ENCODE measurements around the gene CORO7. TPM values are rescaled to one million over a fixed set of nuclear protein-coding genes. Genes with fewer than 3 reads are reported as not detected.

CORO7 gene
- total and polyA plus RNA-seq, 9 of the 15 experiments (the other 6 are each of a cell fraction or from before 2014, with no cell fraction given), result 0.45 to 77.2 (median 18.7) TPM

DNA sequence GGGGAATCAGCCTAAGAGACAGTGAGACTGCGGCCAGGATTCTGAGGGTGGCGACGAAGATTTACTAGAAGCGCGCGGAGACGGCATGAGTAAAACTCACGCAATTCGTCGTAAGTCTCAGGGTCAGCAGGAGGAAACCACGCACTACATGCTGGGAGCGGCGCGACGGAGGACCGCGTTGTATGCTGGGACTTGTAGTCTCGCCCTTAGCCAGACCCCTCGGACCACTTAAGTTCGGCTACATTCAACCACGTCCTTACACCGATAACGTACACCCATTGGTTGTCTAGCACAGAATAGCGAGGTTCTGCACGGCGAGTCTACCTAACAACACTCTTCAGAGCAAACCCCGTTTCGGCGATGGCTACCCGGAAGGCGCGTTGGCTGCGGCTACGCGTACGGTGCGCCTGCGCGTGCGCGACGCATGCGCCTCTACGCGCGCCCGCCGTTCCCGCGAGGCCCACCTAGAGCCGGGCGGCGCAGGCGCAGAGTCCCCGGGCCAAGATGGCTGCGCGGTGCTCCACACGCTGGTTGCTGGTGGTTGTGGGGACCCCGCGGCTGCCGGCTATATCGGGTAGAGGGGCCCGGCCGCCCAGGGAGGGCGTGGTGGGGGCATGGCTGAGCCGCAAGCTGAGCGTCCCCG, 9.1 kb upstream of the CORO7 start, which contains the start of gene DNAJA3 (continued):
- TF ChIP-seq ZNF274 (IDR thresholded peaks at IDR 0.05; ENCODE audit: borderline replicate concordance, low read depth, low read length) (no peak), ZBTB7A (IDR thresholded peaks at IDR 0.05; ENCODE audit: borderline replicate concordance, control insufficient read depth, low read depth, low read length) (peak; percentile 8; the same call in 1 of the 2 replicates), MAFK (IDR thresholded peaks at IDR 0.05; ENCODE audit: low read length) (0 out of 2 replicates have a peak, but pooled peaks have one; percentile 3), MTA1 (IDR thresholded peaks at IDR 0.05; ENCODE audit: borderline replicate concordance) (peak; percentile 94), FIP1L1 (IDR thresholded peaks at IDR 0.05; ENCODE audit: low read depth, low read length, poor library complexity, severe bottlenecking) (peak; percentile 61), NR2C1 (IDR thresholded peaks at IDR 0.05) (peak; percentile 85), NR2C1 (tag; IDR thresholded peaks at IDR 0.05) (peak; percentile 94), KDM4B (IDR thresholded peaks at IDR 0.05; ENCODE audit: borderline replicate concordance in 2 of 2, low read depth in 1 of 2) (no peak; a peak in 2 of 4 replicates), EP400 (IDR thresholded peaks at IDR 0.05) (peak; percentile 99), ZNF76 (CRISPR knock-in tag; IDR thresholded peaks at IDR 0.05; ENCODE audit: borderline replicate concordance) (0 out of 2 replicates have a peak, but pooled peaks have one; percentile 31), ESRRA (IDR thresholded peaks at IDR 0.05; ENCODE audit: borderline replicate concordance, low read depth) (peak; percentile 65), SRF (CRISPR knock-in tag; IDR thresholded peaks at IDR 0.05) (peak in 1 of 2 experiments; percentile 38; a peak in 1 of 4 replicates), ILK (tag; IDR thresholded peaks at IDR 0.05; ENCODE audit: borderline replicate concordance, low read depth) (no peak), ZNF644 (tag; IDR thresholded peaks at IDR 0.05; ENCODE audit: low read depth) (peak; percentile 79; the same call in 1 of the 2 replicates)
- TF ChIP-seq, protein P1, sequence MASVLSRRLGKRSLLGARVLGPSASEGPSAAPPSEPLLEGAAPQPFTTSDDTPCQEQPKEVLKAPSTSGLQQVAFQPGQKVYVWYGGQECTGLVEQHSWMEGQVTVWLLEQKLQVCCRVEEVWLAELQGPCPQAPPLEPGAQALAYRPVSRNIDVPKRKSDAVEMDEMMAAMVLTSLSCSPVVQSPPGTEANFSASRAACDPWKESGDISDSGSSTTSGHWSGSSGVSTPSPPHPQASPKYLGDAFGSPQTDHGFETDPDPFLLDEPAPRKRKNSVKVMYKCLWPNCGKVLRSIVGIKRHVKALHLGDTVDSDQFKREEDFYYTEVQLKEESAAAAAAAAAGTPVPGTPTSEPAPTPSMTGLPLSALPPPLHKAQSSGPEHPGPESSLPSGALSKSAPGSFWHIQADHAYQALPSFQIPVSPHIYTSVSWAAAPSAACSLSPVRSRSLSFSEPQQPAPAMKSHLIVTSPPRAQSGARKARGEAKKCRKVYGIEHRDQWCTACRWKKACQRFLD (CRISPR knock-in tag; IDR thresholded peaks at IDR 0.05), result peak; percentile 78
- TF ChIP-seq, protein P2, sequence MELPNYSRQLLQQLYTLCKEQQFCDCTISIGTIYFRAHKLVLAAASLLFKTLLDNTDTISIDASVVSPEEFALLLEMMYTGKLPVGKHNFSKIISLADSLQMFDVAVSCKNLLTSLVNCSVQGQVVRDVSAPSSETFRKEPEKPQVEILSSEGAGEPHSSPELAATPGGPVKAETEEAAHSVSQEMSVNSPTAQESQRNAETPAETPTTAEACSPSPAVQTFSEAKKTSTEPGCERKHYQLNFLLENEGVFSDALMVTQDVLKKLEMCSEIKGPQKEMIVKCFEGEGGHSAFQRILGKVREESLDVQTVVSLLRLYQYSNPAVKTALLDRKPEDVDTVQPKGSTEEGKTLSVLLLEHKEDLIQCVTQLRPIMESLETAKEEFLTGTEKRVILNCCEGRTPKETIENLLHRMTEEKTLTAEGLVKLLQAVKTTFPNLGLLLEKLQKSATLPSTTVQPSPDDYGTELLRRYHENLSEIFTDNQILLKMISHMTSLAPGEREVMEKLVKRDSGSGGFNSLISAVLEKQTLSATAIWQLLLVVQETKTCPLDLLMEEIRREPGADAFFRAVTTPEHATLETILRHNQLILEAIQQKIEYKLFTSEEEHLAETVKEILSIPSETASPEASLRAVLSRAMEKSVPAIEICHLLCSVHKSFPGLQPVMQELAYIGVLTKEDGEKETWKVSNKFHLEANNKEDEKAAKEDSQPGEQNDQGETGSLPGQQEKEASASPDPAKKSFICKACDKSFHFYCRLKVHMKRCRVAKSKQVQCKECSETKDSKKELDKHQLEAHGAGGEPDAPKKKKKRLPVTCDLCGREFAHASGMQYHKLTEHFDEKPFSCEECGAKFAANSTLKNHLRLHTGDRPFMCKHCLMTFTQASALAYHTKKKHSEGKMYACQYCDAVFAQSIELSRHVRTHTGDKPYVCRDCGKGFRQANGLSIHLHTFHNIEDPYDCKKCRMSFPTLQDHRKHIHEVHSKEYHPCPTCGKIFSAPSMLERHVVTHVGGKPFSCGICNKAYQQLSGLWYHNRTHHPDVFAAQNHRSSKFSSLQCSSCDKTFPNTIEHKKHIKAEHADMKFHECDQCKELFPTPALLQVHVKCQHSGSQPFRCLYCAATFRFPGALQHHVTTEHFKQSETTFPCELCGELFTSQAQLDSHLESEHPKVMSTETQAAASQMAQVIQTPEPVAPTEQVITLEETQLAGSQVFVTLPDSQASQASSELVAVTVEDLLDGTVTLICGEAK (IDR thresholded peaks at IDR 0.05), result peak; percentile 74
- TF ChIP-seq, protein P2 (CRISPR knock-in tag; IDR thresholded peaks at IDR 0.05), result no peak

Data from K562 (cell line).